Smooth muscle cell (in vitro differentiated cells): ENCODE data around the gene KRTAP10-5. TPM values are rescaled to one million over a fixed set of nuclear protein-coding genes. Genes with fewer than 3 reads are reported as not detected.

Experiments used
- DNase-seq: peaks from one replicate; lab custom pipeline; 2025; ENCODE audit not compliant: unreplicated experiment; lab: John Stamatoyannopoulos, UW
- H2AFZ ChIP-seq: fragments of 200-600 bp; sonication (generic); 2 replicates; pipeline ENCODE4 v1.6.0; 2016; ENCODE audit warnings: antibody characterized with exemption, low read depth, mild to moderate bottlenecking
- H3F3A ChIP-seq: fragments of 200-600 bp; sonication (generic); 2 replicates; pipeline ENCODE4 v1.6.0; 2017; ENCODE audit warnings: antibody characterized with exemption, low read depth
- H3K27ac ChIP-seq: fragments of 200-600 bp; sonication (generic); 2 replicates; pipeline ENCODE4 v1.5.1; 2016; ENCODE audit warnings: low read depth, mild to moderate bottlenecking
- H3K27me3 ChIP-seq: fragments of 200-600 bp; sonication (generic); 2 replicates; pipeline ENCODE4 v1.6.1; 2016; ENCODE audit warnings: low read depth, mild to moderate bottlenecking
- H3K36me3 ChIP-seq: fragments of 200-600 bp; sonication (generic); 2 replicates; pipeline ENCODE4 v1.5.1; 2016; ENCODE audit warnings: low read depth
- H3K4me1 ChIP-seq: fragments of 200-600 bp; sonication (generic); 2 replicates; pipeline ENCODE4 v1.5.1; 2016; ENCODE audit warnings: low read depth
- H3K4me2 ChIP-seq: fragments of 200-600 bp; sonication (generic); 2 replicates; pipeline ENCODE4 v1.6.0; 2016; ENCODE audit warnings: mild to moderate bottlenecking
- H3K4me3 ChIP-seq: fragments of 200-600 bp; sonication (generic); 2 replicates; pipeline ENCODE4 v1.5.1; 2016; ENCODE audit warnings: mild to moderate bottlenecking
- H3K79me2 ChIP-seq: fragments of 200-600 bp; sonication (generic); 2 replicates; pipeline ENCODE4 v1.6.0; 2016; ENCODE audit warnings: low read depth, mild to moderate bottlenecking
- H3K9ac ChIP-seq: fragments of 200-600 bp; sonication (generic); 2 replicates; pipeline ENCODE4 v1.6.0; 2016; ENCODE audit warnings: low read depth
- H3K9me3 ChIP-seq: fragments of 200-600 bp; sonication (generic); replicated peaks from 2 replicates; pipeline ENCODE4 v1.5.1; 2016; ENCODE audit warnings: low read depth
- H4K20me1 ChIP-seq: fragments of 200-600 bp; sonication (generic); 2 replicates; pipeline ENCODE4 v1.6.0; 2016; ENCODE audit warnings: low read depth
- WGBS: methylation state at CpG from one replicate; pipeline ENCODE4 v1.1.7; 2016; ENCODE audit warnings: low lambda C conversion rate; 5-methylcytosine and 5-hydroxymethylcytosine counted together
- polyA plus RNA-seq: library from polyadenylated mRNA; unstranded; fragments of >200 nt; fragmentation: Nextera tagmentation; extraction: Ambion mirVana; gene quantifications from 2 replicates; pipeline ENCODE4 v1.2.1, GENCODE V29; 2016
- total RNA-seq: library from RNA; depleted of rRNA; stranded (reverse); fragments of >200 nt; gene quantifications from 2 replicates; pipeline ENCODE4 v1.2.3, GENCODE V29; 2014
- TF ChIP-seq, protein P1 (sequence below): fragments of 200-600 bp; sonication (generic); IDR thresholded peaks from 2 replicates; pipeline ENCODE4 v1.5.1; 2017; ENCODE audit warnings: borderline replicate concordance, mild to moderate bottlenecking, antibody characterized with exemption; ENCODE audit not compliant: insufficient read depth, poor library complexity, severe bottlenecking

Gene KRTAP10-5
- total and polyA plus RNA-seq, 2 experiments from 2014 or later: not detected

DNA sequence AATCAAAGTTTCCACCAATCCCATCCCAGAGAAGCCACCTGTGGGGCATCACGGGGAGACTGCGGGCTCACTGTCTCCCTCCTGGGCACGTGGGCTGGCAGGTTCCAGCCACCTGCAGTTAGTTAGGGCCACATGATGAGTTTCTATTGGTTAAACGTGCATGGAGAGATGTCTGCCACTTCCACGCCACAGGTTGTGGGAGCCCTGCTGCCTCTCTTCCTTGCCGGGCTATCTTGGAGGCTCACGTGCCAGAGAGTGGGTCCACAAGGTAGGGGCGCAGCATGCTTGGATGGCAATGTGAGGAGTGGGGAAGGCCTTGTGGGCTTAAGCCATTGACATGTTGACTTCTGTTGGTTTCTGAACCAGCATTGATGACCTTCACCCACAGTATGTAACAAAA is 23.5 kb upstream of the KRTAP10-5 start:
- Histone ChIP-seq H3K4me3 (no peak overlapping the region), H2AFZ (no peak overlapping the region), H3K4me1 (peaks cover 4% of the 10 kb centered on the region), H3K79me2 (no peaks in the 10 kb centered on the region), H3K4me2 (no peak overlapping the region), H3K9ac (no peak overlapping the region), H3K27ac (no peak overlapping the region), H4K20me1 (no peaks in the 10 kb centered on the region), H3K36me3 (no peaks in the 10 kb centered on the region), H3K9me3 (no peaks in the 10 kb centered on the region), H3F3A (no peaks in the 10 kb centered on the region), H3K27me3 (no peaks in the 10 kb centered on the region)
- TF ChIP-seq, protein P1, sequence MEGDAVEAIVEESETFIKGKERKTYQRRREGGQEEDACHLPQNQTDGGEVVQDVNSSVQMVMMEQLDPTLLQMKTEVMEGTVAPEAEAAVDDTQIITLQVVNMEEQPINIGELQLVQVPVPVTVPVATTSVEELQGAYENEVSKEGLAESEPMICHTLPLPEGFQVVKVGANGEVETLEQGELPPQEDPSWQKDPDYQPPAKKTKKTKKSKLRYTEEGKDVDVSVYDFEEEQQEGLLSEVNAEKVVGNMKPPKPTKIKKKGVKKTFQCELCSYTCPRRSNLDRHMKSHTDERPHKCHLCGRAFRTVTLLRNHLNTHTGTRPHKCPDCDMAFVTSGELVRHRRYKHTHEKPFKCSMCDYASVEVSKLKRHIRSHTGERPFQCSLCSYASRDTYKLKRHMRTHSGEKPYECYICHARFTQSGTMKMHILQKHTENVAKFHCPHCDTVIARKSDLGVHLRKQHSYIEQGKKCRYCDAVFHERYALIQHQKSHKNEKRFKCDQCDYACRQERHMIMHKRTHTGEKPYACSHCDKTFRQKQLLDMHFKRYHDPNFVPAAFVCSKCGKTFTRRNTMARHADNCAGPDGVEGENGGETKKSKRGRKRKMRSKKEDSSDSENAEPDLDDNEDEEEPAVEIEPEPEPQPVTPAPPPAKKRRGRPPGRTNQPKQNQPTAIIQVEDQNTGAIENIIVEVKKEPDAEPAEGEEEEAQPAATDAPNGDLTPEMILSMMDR: no peak
- no peak for DNase-seq
- WGBS: 91% methylated on average over 8 of the region's 8 CpGs

DNA sequence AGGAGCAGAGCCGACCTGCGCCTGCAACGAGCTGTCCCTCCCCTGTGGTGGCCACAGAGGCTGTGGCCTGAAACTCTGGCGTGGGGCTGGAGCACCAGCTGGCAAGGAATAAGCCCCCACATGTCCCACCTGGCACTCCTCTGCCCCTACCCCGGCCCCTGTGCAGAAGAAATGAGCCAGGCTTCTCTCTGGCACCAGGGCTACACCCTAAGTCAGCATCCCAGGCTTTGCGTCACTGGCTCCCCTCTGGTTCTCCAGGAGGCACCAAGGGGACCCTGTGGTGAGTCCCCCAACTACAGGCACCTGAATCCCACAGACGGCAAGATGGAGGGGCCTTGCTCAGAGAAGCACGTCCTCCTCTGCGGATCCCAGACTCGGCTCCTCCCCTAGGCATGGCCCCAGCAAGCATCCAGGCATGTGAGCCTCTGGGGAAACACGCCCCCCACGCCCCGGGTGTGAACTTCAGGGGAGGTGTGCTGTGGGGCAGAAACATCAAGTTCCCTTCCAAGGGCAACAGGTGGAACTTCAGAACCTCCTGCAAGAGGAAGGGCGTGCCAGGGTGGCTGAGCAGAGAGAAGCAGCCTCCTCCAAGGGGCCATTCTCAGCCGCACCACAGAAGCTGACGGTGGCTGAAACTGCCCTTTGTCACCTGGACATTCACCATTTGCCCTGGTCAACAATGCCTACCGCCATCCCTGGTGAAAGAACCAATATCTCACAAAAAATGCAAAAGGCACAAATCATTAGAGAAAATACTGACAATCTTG is 22.9 kb upstream of the KRTAP10-5 start:
- Histone ChIP-seq H3K4me1 (peaks cover 4% of the 10 kb centered on the region), H3K9ac (no peak overlapping the region), H3F3A (no peaks in the 10 kb centered on the region), H3K4me2 (no peak overlapping the region), H3K79me2 (no peaks in the 10 kb centered on the region), H3K4me3 (no peak overlapping the region), H4K20me1 (no peaks in the 10 kb centered on the region), H3K27me3 (no peaks in the 10 kb centered on the region), H3K36me3 (no peaks in the 10 kb centered on the region), H3K9me3 (no peaks in the 10 kb centered on the region), H2AFZ (no peak overlapping the region), H3K27ac (no peak overlapping the region)
- DNase-seq: no peak
- TF ChIP-seq, protein P1: no peak
- WGBS: 70% methylated on average over 17 of the region's 17 CpGs

DNA sequence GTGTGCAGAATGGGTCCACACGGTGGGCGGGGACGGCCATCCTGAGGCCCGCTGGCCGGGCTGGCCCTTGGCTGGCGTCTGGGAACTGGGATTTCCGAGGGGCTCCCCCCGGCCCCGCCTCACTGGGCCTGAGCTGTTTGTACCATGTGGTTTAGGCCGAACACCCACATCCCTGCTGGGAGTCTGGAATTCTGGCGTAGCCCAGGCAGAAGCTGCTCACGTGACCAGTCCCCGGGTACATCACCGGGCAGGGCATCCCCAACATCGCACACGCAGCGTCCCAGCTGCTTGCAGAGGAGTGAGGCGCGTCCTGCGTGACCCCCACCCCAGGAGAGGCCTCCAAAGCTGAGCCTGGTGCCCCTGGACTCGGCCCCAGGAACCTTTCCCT is 22.1 kb upstream of the KRTAP10-5 start:
- no peaks in the 10 kb centered on the region for H4K20me1 ChIP-seq
- no peak for DNase-seq
- no peaks in the 10 kb centered on the region for H3K36me3 ChIP-seq
- H3K27me3 ChIP-seq: no peaks in the 10 kb centered on the region
- H3K9me3 ChIP-seq: no peaks in the 10 kb centered on the region
- TF ChIP-seq, protein P1: no peak
- peaks cover 9% of the 10 kb centered on the region for H3K4me1 ChIP-seq
- 90% methylated on average over 20 of the region's 21 CpGs for WGBS
- no peak overlapping the region for H3K27ac ChIP-seq
- H2AFZ ChIP-seq: no peak overlapping the region
- H3K9ac ChIP-seq: no peak overlapping the region
- no peaks in the 10 kb centered on the region for H3K79me2 ChIP-seq
- no peak overlapping the region for H3K4me2 ChIP-seq
- no peak overlapping the region for H3K4me3 ChIP-seq
- H3F3A ChIP-seq: no peaks in the 10 kb centered on the region
